ENCODE measurements around the gene SRPRB.

The SRPRB gene

GRCh38 chr3:133853063-133853924, 47.7 kb downstream of the SRPRB start:
- H2AFZ ChIP-seq (ENCODE audit: insufficient read depth, low read length, poor library complexity): no peak overlapping the region
- no peak for DNase-seq
- H2BK5ac ChIP-seq (ENCODE audit: low read depth, low read length, poor library complexity): no peak overlapping the region
- no peak overlapping the region for H4K91ac ChIP-seq (ENCODE audit: low read depth, low read length)
- H3K4me3 ChIP-seq (ENCODE audit: low read depth, low read length): no peak overlapping the region
- H3K23ac ChIP-seq (ENCODE audit: low read length): no peak overlapping the region
- no peak overlapping the region for H3K9ac ChIP-seq (ENCODE audit: low read length)
- no peaks in the 10 kb centered on the region for H3K27me3 ChIP-seq (ENCODE audit: insufficient read depth, low read length)
- H3K4me1 ChIP-seq (ENCODE audit: control insufficient read depth in 1 of 2, insufficient read depth in 2 of 2, low read length in 2 of 2): peaks cover 0 to 2% of the 10 kb centered on the region in 2 experiments
- no peak overlapping the region for H2BK120ac ChIP-seq (ENCODE audit: insufficient read depth, low read length, poor library complexity)
- no peaks in the 10 kb centered on the region for H3K79me1 ChIP-seq (ENCODE audit: low read length)
- H4K8ac ChIP-seq (ENCODE audit: low read depth, low read length): no peak overlapping the region
- H3K36me3 ChIP-seq (ENCODE audit: control insufficient read depth in 1 of 2, insufficient read depth in 2 of 2, low read length in 2 of 2): no peaks in the 10 kb centered on the region
- no peak overlapping the region for H3K27ac ChIP-seq (ENCODE audit: low read depth, low read length)
- no peak overlapping the region for H3K4me2 ChIP-seq (ENCODE audit: low read length)
- no CpG with 5 or more reads among the region's 5 CpGs for WGBS (ENCODE audit: extremely low coverage, insufficient coverage, insufficient read length)
- no peak overlapping the region for H3K14ac ChIP-seq (ENCODE audit: low read length)
- H2BK12ac ChIP-seq (ENCODE audit: low read length): no peak overlapping the region
- H3K9me3 ChIP-seq (ENCODE audit: insufficient read depth, low read depth, low read length): no peaks in the 10 kb centered on the region
- H3K79me2 ChIP-seq (ENCODE audit: control insufficient read depth, insufficient read depth, low read length, poor library complexity): no peaks in the 10 kb centered on the region
- no peak overlapping the region for H3K4ac ChIP-seq (ENCODE audit: low read depth, low read length)
- no peak overlapping the region for H3K18ac ChIP-seq (ENCODE audit: low read length)
- H2AK5ac ChIP-seq (ENCODE audit: low read length): no peak overlapping the region
- no peak overlapping the region for H4K12ac ChIP-seq (ENCODE audit: low read depth, low read length)

GRCh38 chr3:133853925-133854227, 48.3 kb downstream of the SRPRB start:
- no peak overlapping the region for H3K14ac ChIP-seq (ENCODE audit: low read length)
- no peak overlapping the region for H3K9ac ChIP-seq (ENCODE audit: low read length)
- WGBS (ENCODE audit: extremely low coverage, insufficient coverage, insufficient read length): no CpG with 5 or more reads among the region's 2 CpGs
- no peak overlapping the region for H4K91ac ChIP-seq (ENCODE audit: low read depth, low read length)
- H3K23ac ChIP-seq (ENCODE audit: low read length): no peak overlapping the region
- H3K27me3 ChIP-seq (ENCODE audit: insufficient read depth, low read length): no peaks in the 10 kb centered on the region
- no peak for DNase-seq
- no peak overlapping the region for H2AFZ ChIP-seq (ENCODE audit: insufficient read depth, low read length, poor library complexity)
- no peak overlapping the region for H2BK5ac ChIP-seq (ENCODE audit: low read depth, low read length, poor library complexity)
- H3K9me3 ChIP-seq (ENCODE audit: insufficient read depth, low read depth, low read length): no peaks in the 10 kb centered on the region
- H3K4ac ChIP-seq (ENCODE audit: low read depth, low read length): no peak overlapping the region
- no peak overlapping the region for H3K4me3 ChIP-seq (ENCODE audit: low read depth, low read length)
- H3K36me3 ChIP-seq (ENCODE audit: control insufficient read depth in 1 of 2, insufficient read depth in 2 of 2, low read length in 2 of 2): no peaks in the 10 kb centered on the region
- H3K27ac ChIP-seq (ENCODE audit: low read depth, low read length): no peak overlapping the region
- H3K18ac ChIP-seq (ENCODE audit: low read length): no peak overlapping the region
- no peak overlapping the region for H2BK12ac ChIP-seq (ENCODE audit: low read length)
- no peaks in the 10 kb centered on the region for H3K79me2 ChIP-seq (ENCODE audit: control insufficient read depth, insufficient read depth, low read length, poor library complexity)
- peaks cover 0 to 2% of the 10 kb centered on the region in 2 experiments for H3K4me1 ChIP-seq (ENCODE audit: control insufficient read depth in 1 of 2, insufficient read depth in 2 of 2, low read length in 2 of 2)
- H4K12ac ChIP-seq (ENCODE audit: low read depth, low read length): no peak overlapping the region
- no peak overlapping the region for H4K8ac ChIP-seq (ENCODE audit: low read depth, low read length)
- H3K79me1 ChIP-seq (ENCODE audit: low read length): no peaks in the 10 kb centered on the region
- no peak overlapping the region for H2BK120ac ChIP-seq (ENCODE audit: insufficient read depth, low read length, poor library complexity)
- H3K4me2 ChIP-seq (ENCODE audit: low read length): no peak overlapping the region
- H2AK5ac ChIP-seq (ENCODE audit: low read length): no peak overlapping the region

- WGBS (ENCODE audit: extremely low coverage, insufficient coverage, insufficient read length): no CpG with 5 or more reads among the region's 5 CpGs
- H2BK5ac ChIP-seq (ENCODE audit: low read depth, low read length, poor library complexity): no peak overlapping the region
These were observed 48.8 kb downstream of the SRPRB start for GRCh38 chr3:133854264-133855001.

GRCh38 chr3:133855002-133855370, 49.4 kb downstream of the SRPRB start:
- H3K4me2 ChIP-seq (ENCODE audit: low read length): no peak overlapping the region
- no peak overlapping the region for H3K23ac ChIP-seq (ENCODE audit: low read length)
- H3K79me2 ChIP-seq (ENCODE audit: control insufficient read depth, insufficient read depth, low read length, poor library complexity): no peaks in the 10 kb centered on the region
- no peak overlapping the region for H4K12ac ChIP-seq (ENCODE audit: low read depth, low read length)
- no peak overlapping the region for H2BK5ac ChIP-seq (ENCODE audit: low read depth, low read length, poor library complexity)
- H2AK5ac ChIP-seq (ENCODE audit: low read length): no peak overlapping the region
- no peak overlapping the region for H4K8ac ChIP-seq (ENCODE audit: low read depth, low read length)
- H3K14ac ChIP-seq (ENCODE audit: low read length): no peak overlapping the region
- H2AFZ ChIP-seq (ENCODE audit: insufficient read depth, low read length, poor library complexity): no peak overlapping the region
- H3K9me3 ChIP-seq (ENCODE audit: insufficient read depth, low read depth, low read length): no peaks in the 10 kb centered on the region
- no peak for DNase-seq
- no peak overlapping the region for H2BK120ac ChIP-seq (ENCODE audit: insufficient read depth, low read length, poor library complexity)
- H3K4ac ChIP-seq (ENCODE audit: low read depth, low read length): no peak overlapping the region
- H2BK12ac ChIP-seq (ENCODE audit: low read length): no peak overlapping the region
- no peak overlapping the region for H3K9ac ChIP-seq (ENCODE audit: low read length)
- no peak overlapping the region for H4K91ac ChIP-seq (ENCODE audit: low read depth, low read length)
- no peak overlapping the region for H3K18ac ChIP-seq (ENCODE audit: low read length)
- no peak overlapping the region for H3K27ac ChIP-seq (ENCODE audit: low read depth, low read length)
- no CpG with 5 or more reads among the region's 4 CpGs for WGBS (ENCODE audit: extremely low coverage, insufficient coverage, insufficient read length)
- no peaks in the 10 kb centered on the region for H3K79me1 ChIP-seq (ENCODE audit: low read length)
- no peaks in the 10 kb centered on the region for H3K27me3 ChIP-seq (ENCODE audit: insufficient read depth, low read length)
- H3K4me1 ChIP-seq (ENCODE audit: control insufficient read depth in 1 of 2, insufficient read depth in 2 of 2, low read length in 2 of 2): peaks cover 0 to 2% of the 10 kb centered on the region in 2 experiments
- no peaks in the 10 kb centered on the region for H3K36me3 ChIP-seq (ENCODE audit: control insufficient read depth in 1 of 2, insufficient read depth in 2 of 2, low read length in 2 of 2)
- H3K4me3 ChIP-seq (ENCODE audit: low read depth, low read length): no peak overlapping the region

More at GRCh38 chr3:133854264-133855001, 48.8 kb downstream of the SRPRB start:
- no peaks in the 10 kb centered on the region for H3K36me3 ChIP-seq (ENCODE audit: control insufficient read depth in 1 of 2, insufficient read depth in 2 of 2, low read length in 2 of 2)
- H2BK12ac ChIP-seq (ENCODE audit: low read length): no peak overlapping the region
- H3K27me3 ChIP-seq (ENCODE audit: insufficient read depth, low read length): no peaks in the 10 kb centered on the region
- no peak overlapping the region for H2AK5ac ChIP-seq (ENCODE audit: low read length)
- no peak overlapping the region for H4K12ac ChIP-seq (ENCODE audit: low read depth, low read length)
- no peaks in the 10 kb centered on the region for H3K79me1 ChIP-seq (ENCODE audit: low read length)
- H3K23ac ChIP-seq (ENCODE audit: low read length): no peak overlapping the region
- no peak for DNase-seq
- no peak overlapping the region for H3K27ac ChIP-seq (ENCODE audit: low read depth, low read length)
- H3K79me2 ChIP-seq (ENCODE audit: control insufficient read depth, insufficient read depth, low read length, poor library complexity): no peaks in the 10 kb centered on the region
- peaks cover 0 to 2% of the 10 kb centered on the region in 2 experiments for H3K4me1 ChIP-seq (ENCODE audit: control insufficient read depth in 1 of 2, insufficient read depth in 2 of 2, low read length in 2 of 2)
- no peak overlapping the region for H3K14ac ChIP-seq (ENCODE audit: low read length)
- no peak overlapping the region for H2AFZ ChIP-seq (ENCODE audit: insufficient read depth, low read length, poor library complexity)
- no peak overlapping the region for H2BK120ac ChIP-seq (ENCODE audit: insufficient read depth, low read length, poor library complexity)
- H3K4ac ChIP-seq (ENCODE audit: low read depth, low read length): no peak overlapping the region
- no peak overlapping the region for H4K91ac ChIP-seq (ENCODE audit: low read depth, low read length)
- H3K9me3 ChIP-seq (ENCODE audit: insufficient read depth, low read depth, low read length): no peaks in the 10 kb centered on the region
- no peak overlapping the region for H3K9ac ChIP-seq (ENCODE audit: low read length)
- no peak overlapping the region for H3K4me2 ChIP-seq (ENCODE audit: low read length)
- H3K4me3 ChIP-seq (ENCODE audit: low read depth, low read length): no peak overlapping the region
- H3K18ac ChIP-seq (ENCODE audit: low read length): no peak overlapping the region
- H4K8ac ChIP-seq (ENCODE audit: low read depth, low read length): no peak overlapping the region
